IMR-90 (cell line): ENCODE results near the gene TSC1. TPM values are rescaled to one million over a fixed set of nuclear protein-coding genes. Genes with fewer than 3 reads are reported as not detected.
A peak's percentile ranks its signal among the peaks of the same experiment; 100 is the strongest.

Experiments
- ATAC-seq: fragments of 200-7000 bp; cut with Tn5 transposase; 2 replicates; pipeline ENCODE4 v1.9.1; 2020; ENCODE audit warnings: low read depth, mild to moderate bottlenecking, moderate library complexity
- BruUV-seq: library from RNA; stranded (reverse); fragments of 400-500 nt; replicated peaks from 2 replicates; lab custom pipeline; 2021; lab: Mats Ljungman, UMichigan
- CTCF ChIA-PET: fragments of 300-600 bp; formaldehyde crosslinking; extraction: SDS; loops from one replicate; lab custom pipeline; 2021; ENCODE audit warnings: antibody characterized with exemption; lab: Yijun Ruan, JAX
- POLR2A ChIA-PET: fragments of 300-600 bp; sonication (Branson Sonifier 250); formaldehyde crosslinking; loops from one replicate; lab custom pipeline; 2022; ENCODE audit warnings: antibody characterized with exemption; ENCODE audit not compliant: unreplicated experiment; lab: Charles Lee
- DNase-seq: peaks from one replicate; pipeline ENCODE4 v3.0.0; 2013
- H2AFZ ChIP-seq: replicated peaks from 2 replicates; pipeline ENCODE3; 2013; ENCODE audit warnings: low read length, mild to moderate bottlenecking; ENCODE audit not compliant: poor library complexity
- H2AK5ac ChIP-seq: 2 replicates; pipeline ENCODE4 v1.6.1; 2013; ENCODE audit warnings: low read depth, low read length, inconsistent platforms
- H2AK9ac ChIP-seq: replicated peaks from 2 replicates; pipeline ENCODE3; 2013; ENCODE audit warnings: mild to moderate bottlenecking, low read depth, low read length, moderate library complexity; ENCODE audit not compliant: poor library complexity
- H2BK120ac ChIP-seq: 2 replicates; pipeline ENCODE4 v1.6.1; 2013; ENCODE audit warnings: low read depth, low read length, inconsistent platforms
- H2BK15ac ChIP-seq: 3 replicates; pipeline ENCODE4 v1.6.1; 2013; ENCODE audit warnings: low read depth, low read length, inconsistent platforms
- H2BK20ac ChIP-seq: 2 replicates; pipeline ENCODE4 v1.6.1; 2013; ENCODE audit warnings: low read depth, mild to moderate bottlenecking, inconsistent platforms, low read length, moderate library complexity
- H2BK5ac ChIP-seq: 2 replicates; pipeline ENCODE4 v1.6.1; 2013; ENCODE audit warnings: mild to moderate bottlenecking, low read depth, low read length, inconsistent platforms; ENCODE audit not compliant: poor library complexity, severe bottlenecking
- H3K14ac ChIP-seq: replicated peaks from 2 replicates; pipeline ENCODE4 v1.6.1; 2013; ENCODE audit warnings: low read depth, low read length, inconsistent platforms
- H3K18ac ChIP-seq: 2 replicates; pipeline ENCODE4 v1.6.1; 2013; ENCODE audit warnings: low read depth, low read length, control low read depth
- H3K23ac ChIP-seq: 2 replicates; pipeline ENCODE4 v1.6.1; 2013; ENCODE audit warnings: low read depth, low read length, inconsistent platforms
- H3K27ac ChIP-seq: 2 replicates; pipeline ENCODE4 v1.5.1; 2013; ENCODE audit warnings: mild to moderate bottlenecking, control low read depth, low read length; ENCODE audit not compliant: insufficient read depth
- H3K27me3 ChIP-seq: 2 replicates; pipeline ENCODE4 v1.6.1; 2013; ENCODE audit warnings: low read length; ENCODE audit not compliant: control insufficient read depth, insufficient read depth
- H3K36me3 ChIP-seq: 2 replicates; pipeline ENCODE4 v1.6.1; 2013; ENCODE audit warnings: low read length, mixed read lengths; ENCODE audit not compliant: control insufficient read depth, insufficient read depth
- H3K4ac ChIP-seq: 2 replicates; pipeline ENCODE4 v1.6.1; 2013; ENCODE audit warnings: low read depth, low read length, inconsistent platforms
- H3K4me1 ChIP-seq: 2 replicates; pipeline ENCODE4 v1.6.1; 2013; ENCODE audit warnings: low read length, mixed read lengths; ENCODE audit not compliant: control insufficient read depth, insufficient read depth
- H3K4me2 ChIP-seq: 2 replicates; pipeline ENCODE4 v1.6.1; 2013; ENCODE audit warnings: low read depth, mild to moderate bottlenecking, control low read depth, low read length, moderate library complexity
- H3K4me3 ChIP-seq: 2 replicates; pipeline ENCODE4 v1.5.1; 2013; ENCODE audit warnings: low read depth, mild to moderate bottlenecking, control low read depth, low read length, moderate library complexity; ENCODE audit not compliant: insufficient read depth
- H3K56ac ChIP-seq: 2 replicates; pipeline ENCODE4 v1.6.1; 2013; ENCODE audit warnings: low read length, inconsistent platforms; ENCODE audit not compliant: insufficient read depth; ENCODE audit errors: extremely low read depth
- H3K79me1 ChIP-seq, 2 experiments: 2 replicates each; pipeline ENCODE4 v1.6.1; 2013; ENCODE audit warnings: low read length in 2 of 2, inconsistent platforms in 1 of 2, low read depth in 1 of 2
- H3K9ac ChIP-seq: 2 replicates; pipeline ENCODE4 v1.6.1; 2013; ENCODE audit warnings: low read depth, low read length, control low read depth
- H3K9me1 ChIP-seq: 2 replicates; pipeline ENCODE4 v1.6.1; 2013; ENCODE audit warnings: low read length, inconsistent platforms; ENCODE audit not compliant: insufficient read depth
- H3K9me3 ChIP-seq: 2 replicates; pipeline ENCODE4 v1.6.1; 2013; ENCODE audit warnings: low read length; ENCODE audit not compliant: control insufficient read depth, insufficient read depth
- H4K20me1 ChIP-seq: 2 replicates; pipeline ENCODE4 v1.6.1; 2013; ENCODE audit warnings: low read length, inconsistent platforms; ENCODE audit not compliant: insufficient read depth
- H4K5ac ChIP-seq: 2 replicates; pipeline ENCODE4 v1.6.1; 2013; ENCODE audit warnings: mild to moderate bottlenecking, low read depth, low read length, control low read depth
- H4K8ac ChIP-seq, 2 experiments: 2 replicates each; pipeline ENCODE4 v1.6.1; 2013; ENCODE audit warnings: low read depth in 2 of 2, low read length in 2 of 2, control low read depth in 1 of 2, inconsistent platforms in 1 of 2
- H4K91ac ChIP-seq: 2 replicates; pipeline ENCODE4 v1.6.1; 2013; ENCODE audit warnings: low read depth, low read length, inconsistent platforms; ENCODE audit not compliant: insufficient read depth
- MAZ ChIP-seq: IDR thresholded peaks from 2 replicates; pipeline ENCODE4 v1.6.1; 2012; ENCODE audit warnings: low read depth, mild to moderate bottlenecking, low read length, improper control_type of control experiment, moderate library complexity, borderline replicate concordance
- USF2 ChIP-seq: fragments of 150-350 bp; IDR thresholded peaks from 2 replicates; pipeline ENCODE4 v1.6.1; 2017; ENCODE audit warnings: mild to moderate bottlenecking, antibody characterized with exemption, low read length, low read depth
- WGBS, 2 experiments: methylation state at CpG; one replicate each; pipeline versions ENCODE4 v1.1.5 to v1.1.7; 2013; ENCODE audit warnings: missing lambda C conversion rate in 2 of 2; ENCODE audit not compliant: insufficient read length in 1 of 2; ENCODE audit errors: extremely low coverage in 2 of 2; 5-methylcytosine and 5-hydroxymethylcytosine counted together
- dilution Hi-C: fragments of 300-500 bp; cut with HindIII; formaldehyde crosslinking; loops from one replicate; pipeline ENCODE4 v1.14.3; 2018; ENCODE audit warnings: low sequenced_read_pairs; ENCODE audit not compliant: unreplicated experiment
- in situ Hi-C: fragments of 300-500 bp; cut with MboI; formaldehyde crosslinking; loops from 3 replicates; pipeline ENCODE4 v1.14.3; 2019; ENCODE audit warnings: low sequenced_read_pairs, inconsistent platforms, mixed read lengths
- intact Hi-C: fragments of 100-400 bp; cut with micrococcal nuclease; formaldehyde crosslinking; loops from 2 replicates; pipeline ENCODE4 v1.10.0; 2022
- polyA plus RNA-seq, 3 experiments: library from polyadenylated mRNA; depleted of rRNA; stranded (reverse); fragments of >200 nt; gene quantifications; 2 replicates each; pipeline ENCODE4 v1.2.3, GENCODE V29; 2012; ENCODE audit warnings: low replicate concordance in 1 of 3
- total RNA-seq: library from RNA; depleted of rRNA; stranded (reverse); fragments of >200 nt; gene quantifications from 2 replicates; pipeline ENCODE4 v1.2.3, GENCODE V29; 2012

The TSC1 gene
- total and polyA plus RNA-seq, 2 of the 4 experiments (the other 2 are of a cell fraction), result 25.7 to 56.3 TPM

GRCh38 chr9:132973713-132974112 lies 29.3 kb upstream of the TSC1 start:
- in situ Hi-C loops, result no loop called here
- H3K4me1 ChIP-seq, result no peaks in the 10 kb centered on the region
- no peak overlapping the region for H2BK15ac ChIP-seq
- H3K9me1 ChIP-seq, result no peaks in the 10 kb centered on the region
- H2BK120ac ChIP-seq, result no peak overlapping the region
- BruUV-seq, result no TSS peak
- H4K20me1 ChIP-seq, result no peaks in the 10 kb centered on the region
- CTCF ChIA-PET, result no interaction called here
- no peak overlapping the region for H2AK9ac ChIP-seq
- no peak overlapping the region for H3K4me3 ChIP-seq
- no peaks in the 10 kb centered on the region for H3K79me1 ChIP-seq
- no peak overlapping the region for H3K4ac ChIP-seq
- no peak overlapping the region for H3K14ac ChIP-seq
- H2AFZ ChIP-seq, result no peak overlapping the region
- no peak overlapping the region for H3K27ac ChIP-seq
- no peaks in the 10 kb centered on the region for H3K36me3 ChIP-seq
- POLR2A ChIA-PET, result no interaction called here
- TF ChIP-seq USF2 (peak; percentile 86), MAZ (no peak)
- H4K91ac ChIP-seq, result no peak overlapping the region
- ATAC-seq, result no peak; the same call in 1 of the 2 replicates
- H2BK5ac ChIP-seq, result no peak overlapping the region
- H4K8ac ChIP-seq, result no peak overlapping the region
- no peak overlapping the region for H2AK5ac ChIP-seq
- H3K27me3 ChIP-seq, result peaks cover 51% of the 10 kb centered on the region
- H4K5ac ChIP-seq, result no peak overlapping the region
- peak; percentile 18 for DNase-seq
- no peak overlapping the region for H2BK20ac ChIP-seq
- no peak overlapping the region for H3K18ac ChIP-seq
- no peaks in the 10 kb centered on the region for H3K9me3 ChIP-seq
- no peak overlapping the region for H3K56ac ChIP-seq
- WGBS, 2 experiments, result no CpG with 5 or more reads among the region's 5 CpGs
- H3K9ac ChIP-seq, result no peak overlapping the region
- H3K4me2 ChIP-seq, result no peak overlapping the region
- dilution Hi-C loops, result no loop called here
- no peak overlapping the region for H3K23ac ChIP-seq
- intact Hi-C loops, result loop anchor here (5.0 kb wide), 1 partner anchor 71 kb away; no protein-coding TSS in a partner anchor
